HL-60 (cell line): ENCODE results near the gene SLC41A1.

Experiments used
- DNase-seq, 2 experiments: peaks; one replicate each; pipeline ENCODE4 v3.0.0-alpha.2; 2010 to 2020; ENCODE audit warnings: low read depth in 1 of 2, low spot score in 1 of 2
- H3K27ac ChIP-seq: fragments of 250-450 bp; sonication (Bioruptor Pico); replicated peaks from 2 replicates; pipeline ENCODE4 v1.5.1; 2020; ENCODE audit warnings: mild to moderate bottlenecking, moderate library complexity
- H3K27me3 ChIP-seq: fragments of 250-450 bp; sonication (Bioruptor Pico); 2 replicates; pipeline ENCODE4 v1.5.1; 2021; ENCODE audit warnings: mild to moderate bottlenecking, moderate library complexity; ENCODE audit not compliant: insufficient read depth, poor library complexity, severe bottlenecking
- H3K4me3 ChIP-seq: replicated peaks from 2 replicates; pipeline ENCODE4 v1.5.1; 2011; ENCODE audit warnings: mild to moderate bottlenecking, control low read depth, low read length; ENCODE audit not compliant: insufficient read depth
- GABPA ChIP-seq: IDR thresholded peaks from 2 replicates; pipeline ENCODE4 v1.6.1; 2012; ENCODE audit warnings: low read depth
- POLR2AphosphoS5 ChIP-seq: IDR thresholded peaks from 2 replicates; pipeline ENCODE4 v1.6.1; 2012; ENCODE audit warnings: low read depth
- REST ChIP-seq: IDR thresholded peaks from 2 replicates; pipeline ENCODE4 v1.6.1; 2012; ENCODE audit warnings: low read depth; ENCODE audit not compliant: insufficient replicate concordance
- SPI1 ChIP-seq: IDR thresholded peaks from 2 replicates; pipeline ENCODE4 v1.6.1; 2012; ENCODE audit warnings: low read depth, mild to moderate bottlenecking, borderline replicate concordance
- TF ChIP-seq, protein P1 (sequence below): IDR thresholded peaks from one replicate; pipeline ENCODE4 v1.5.1; 2011; ENCODE audit warnings: low read length, control low read depth, inconsistent platforms; ENCODE audit not compliant: insufficient read depth

SLC41A1 gene

GRCh38 chr1:205842229-205842628, 29.2 kb upstream of the SLC41A1 start:
- Histone ChIP-seq H3K27me3 (no peaks in the 10 kb centered on the region), H3K4me3 (no peak overlapping the region), H3K27ac (no peak overlapping the region)
- no peak for DNase-seq
- TF ChIP-seq POLR2AphosphoS5 (no peak), GABPA (no peak), REST (no peak), SPI1 (no peak)
- TF ChIP-seq, protein P1, sequence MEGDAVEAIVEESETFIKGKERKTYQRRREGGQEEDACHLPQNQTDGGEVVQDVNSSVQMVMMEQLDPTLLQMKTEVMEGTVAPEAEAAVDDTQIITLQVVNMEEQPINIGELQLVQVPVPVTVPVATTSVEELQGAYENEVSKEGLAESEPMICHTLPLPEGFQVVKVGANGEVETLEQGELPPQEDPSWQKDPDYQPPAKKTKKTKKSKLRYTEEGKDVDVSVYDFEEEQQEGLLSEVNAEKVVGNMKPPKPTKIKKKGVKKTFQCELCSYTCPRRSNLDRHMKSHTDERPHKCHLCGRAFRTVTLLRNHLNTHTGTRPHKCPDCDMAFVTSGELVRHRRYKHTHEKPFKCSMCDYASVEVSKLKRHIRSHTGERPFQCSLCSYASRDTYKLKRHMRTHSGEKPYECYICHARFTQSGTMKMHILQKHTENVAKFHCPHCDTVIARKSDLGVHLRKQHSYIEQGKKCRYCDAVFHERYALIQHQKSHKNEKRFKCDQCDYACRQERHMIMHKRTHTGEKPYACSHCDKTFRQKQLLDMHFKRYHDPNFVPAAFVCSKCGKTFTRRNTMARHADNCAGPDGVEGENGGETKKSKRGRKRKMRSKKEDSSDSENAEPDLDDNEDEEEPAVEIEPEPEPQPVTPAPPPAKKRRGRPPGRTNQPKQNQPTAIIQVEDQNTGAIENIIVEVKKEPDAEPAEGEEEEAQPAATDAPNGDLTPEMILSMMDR, result no peak

- H3K27me3 ChIP-seq, result no peaks in the 10 kb centered on the region
- no peak for DNase-seq
- H3K4me3 ChIP-seq, result no peak overlapping the region
- no peak for TF ChIP-seq POLR2AphosphoS5
- TF ChIP-seq REST, result no peak
- no peak for TF ChIP-seq GABPA
- TF ChIP-seq, protein P1, result no peak
- TF ChIP-seq SPI1, result no peak
- no peak overlapping the region for H3K27ac ChIP-seq
Observed at GRCh38 chr1:205840146-205840923, 27.3 kb upstream of the SLC41A1 start.

DNA sequence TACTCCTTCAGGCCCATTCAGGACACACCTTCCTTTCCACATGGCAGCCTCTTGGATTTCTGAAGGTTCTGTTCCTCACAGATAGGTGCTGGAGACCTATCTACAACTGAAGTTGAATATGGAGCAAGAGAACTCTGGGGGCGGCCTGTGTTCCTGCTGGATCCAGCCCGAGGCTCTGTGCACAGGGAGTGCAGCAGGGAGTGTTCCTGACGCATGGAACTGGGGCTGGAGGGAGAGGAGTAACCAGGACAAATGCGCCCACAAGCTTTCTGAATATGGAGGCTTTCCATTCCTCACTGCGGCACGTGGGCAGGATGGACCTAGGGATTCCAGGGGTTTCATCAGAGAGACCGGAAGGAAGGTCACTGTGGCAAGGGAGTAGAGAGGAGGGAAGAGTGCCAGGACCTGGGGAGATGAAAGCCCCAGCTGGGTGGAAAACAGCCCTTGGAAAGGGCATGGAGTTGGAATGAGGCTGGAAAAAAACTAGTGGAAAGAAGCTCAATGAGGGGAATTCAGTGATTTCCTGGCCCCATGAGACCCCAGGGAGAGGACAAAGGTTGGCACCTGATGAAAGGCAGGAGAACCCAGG, 24.5 kb upstream of the SLC41A1 start:
- H3K27ac ChIP-seq, result no peak overlapping the region
- H3K27me3 ChIP-seq, result no peaks in the 10 kb centered on the region
- TF ChIP-seq REST, result no peak
- TF ChIP-seq GABPA, result no peak
- no peak overlapping the region for H3K4me3 ChIP-seq
- no peak for DNase-seq
